GM12875 (cell line): Measurements from ENCODE around the gene ZBTB20.
"Not testable (repeated sequence)": the region's sequence is repeated elsewhere in the genome, so short reads cannot be mapped to it uniquely, and the experiment has no call there.

Experiments used
- H3K4me3 ChIP-seq: one replicate; pipeline ENCODE4 v1.5.1; 2011; ENCODE audit warnings: low read depth, low read length, control low read depth
- TF ChIP-seq, protein P1 (sequence below): IDR thresholded peaks from 2 replicates; pipeline ENCODE4 v1.5.1; 2011; ENCODE audit warnings: low read depth, mild to moderate bottlenecking, control low read depth, inconsistent platforms, low read length, moderate library complexity, borderline replicate concordance; ENCODE audit not compliant: insufficient read depth

Gene ZBTB20

DNA sequence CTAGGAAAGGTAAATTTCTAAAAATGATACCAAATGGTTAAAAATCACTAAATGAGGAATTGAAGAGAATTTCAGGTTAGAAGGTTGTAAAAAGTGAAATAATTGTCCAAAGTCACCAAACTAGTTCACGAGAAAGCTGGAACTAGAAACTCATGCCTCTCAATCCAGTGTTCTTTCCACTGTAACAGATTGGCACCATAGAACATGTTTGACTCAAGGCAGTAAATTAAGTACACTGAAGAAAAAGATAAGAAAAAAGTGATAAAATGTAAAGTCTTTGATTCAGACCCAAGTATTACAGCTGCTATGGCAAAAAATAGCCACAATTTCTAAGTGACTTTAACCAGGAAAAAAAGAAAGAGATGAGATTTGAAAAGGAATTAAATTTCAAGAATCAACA, 26.5 kb downstream of the ZBTB20 start:
- TF ChIP-seq, protein P1, sequence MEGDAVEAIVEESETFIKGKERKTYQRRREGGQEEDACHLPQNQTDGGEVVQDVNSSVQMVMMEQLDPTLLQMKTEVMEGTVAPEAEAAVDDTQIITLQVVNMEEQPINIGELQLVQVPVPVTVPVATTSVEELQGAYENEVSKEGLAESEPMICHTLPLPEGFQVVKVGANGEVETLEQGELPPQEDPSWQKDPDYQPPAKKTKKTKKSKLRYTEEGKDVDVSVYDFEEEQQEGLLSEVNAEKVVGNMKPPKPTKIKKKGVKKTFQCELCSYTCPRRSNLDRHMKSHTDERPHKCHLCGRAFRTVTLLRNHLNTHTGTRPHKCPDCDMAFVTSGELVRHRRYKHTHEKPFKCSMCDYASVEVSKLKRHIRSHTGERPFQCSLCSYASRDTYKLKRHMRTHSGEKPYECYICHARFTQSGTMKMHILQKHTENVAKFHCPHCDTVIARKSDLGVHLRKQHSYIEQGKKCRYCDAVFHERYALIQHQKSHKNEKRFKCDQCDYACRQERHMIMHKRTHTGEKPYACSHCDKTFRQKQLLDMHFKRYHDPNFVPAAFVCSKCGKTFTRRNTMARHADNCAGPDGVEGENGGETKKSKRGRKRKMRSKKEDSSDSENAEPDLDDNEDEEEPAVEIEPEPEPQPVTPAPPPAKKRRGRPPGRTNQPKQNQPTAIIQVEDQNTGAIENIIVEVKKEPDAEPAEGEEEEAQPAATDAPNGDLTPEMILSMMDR, result no peak
- no peak overlapping the region for H3K4me3 ChIP-seq

DNA sequence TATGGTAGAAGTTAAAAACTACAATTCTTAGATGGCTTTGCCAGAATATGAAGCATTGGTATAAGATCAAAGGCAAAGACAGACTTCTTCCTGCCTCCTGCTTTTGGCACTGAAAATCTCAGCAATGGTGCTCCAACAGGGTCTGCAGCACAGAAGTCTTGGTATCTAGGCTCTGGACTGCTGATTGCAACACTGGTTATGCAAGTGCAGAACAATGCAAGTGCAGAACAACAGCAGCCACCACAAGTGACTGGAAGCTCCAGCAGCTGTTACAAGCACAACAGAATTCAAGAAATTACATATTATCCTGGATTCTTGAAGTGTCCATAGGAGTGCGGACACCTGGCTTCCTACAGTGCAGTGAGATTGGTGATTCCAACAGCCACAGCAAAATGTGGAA, 33.7 kb downstream of the ZBTB20 start:
- TF ChIP-seq, protein P1, result no peak
- no peak overlapping the region for H3K4me3 ChIP-seq

DNA sequence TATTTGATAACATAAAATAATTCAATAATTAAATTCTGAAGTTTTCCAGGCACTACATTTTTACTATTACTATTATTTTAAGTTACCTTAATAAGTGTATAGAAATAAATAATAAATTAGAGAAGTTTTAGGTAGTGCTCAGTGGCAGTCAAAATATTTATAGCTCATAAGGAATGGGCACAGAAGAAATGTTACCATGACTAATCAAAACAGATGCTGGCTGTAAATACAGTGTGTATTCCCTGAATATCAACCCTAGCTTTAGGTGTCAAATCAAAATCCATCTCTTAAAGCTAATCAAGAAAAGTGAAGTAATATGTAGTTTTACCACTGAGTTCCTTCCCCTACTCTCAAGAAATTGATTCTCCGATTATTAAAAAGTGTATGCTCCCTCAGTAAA, 35.5 kb downstream of the ZBTB20 start:
- TF ChIP-seq, protein P1, result no peak
- H3K4me3 ChIP-seq, result no peak overlapping the region

DNA sequence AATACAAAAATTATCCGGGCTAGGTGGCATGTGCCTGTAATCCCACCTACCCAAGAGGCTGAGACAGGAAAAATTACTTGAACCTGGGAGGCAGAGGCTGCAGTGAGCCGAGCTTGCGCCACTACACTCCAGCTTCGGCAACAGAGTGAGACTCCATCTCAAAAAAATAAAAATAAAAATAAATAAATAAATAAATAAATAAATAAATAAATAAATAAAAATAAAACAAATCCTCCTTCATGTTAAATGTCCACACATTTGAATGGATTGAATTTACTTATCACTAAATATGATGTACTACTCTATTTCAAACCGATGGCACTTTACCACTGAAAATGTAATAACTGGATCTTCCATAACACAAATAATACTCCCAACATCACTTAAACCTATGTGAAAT, 36.3 kb downstream of the ZBTB20 start:
- TF ChIP-seq, protein P1, result no peak
- H3K4me3 ChIP-seq, result no peak overlapping the region

DNA sequence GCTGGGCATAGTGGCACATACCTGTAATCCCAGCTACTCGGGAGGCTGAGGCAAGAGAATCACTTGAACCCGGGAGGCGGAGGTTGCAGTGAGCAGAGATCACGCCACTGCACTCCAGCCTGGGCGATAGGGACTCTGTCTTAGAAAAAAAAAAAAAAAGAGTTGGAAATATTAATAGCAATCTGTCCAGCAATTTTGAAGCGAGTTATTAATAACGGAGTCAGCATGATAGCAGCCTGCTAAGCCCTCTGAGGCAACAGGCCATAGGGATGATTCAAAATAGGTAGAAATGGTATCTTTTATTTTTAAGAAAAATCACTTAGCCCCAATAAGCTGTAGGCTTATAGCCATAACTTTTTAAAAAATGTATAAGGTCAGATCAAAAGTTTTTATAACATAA, 37.0 kb downstream of the ZBTB20 start:
- not testable (repeated sequence) for H3K4me3 ChIP-seq

DNA sequence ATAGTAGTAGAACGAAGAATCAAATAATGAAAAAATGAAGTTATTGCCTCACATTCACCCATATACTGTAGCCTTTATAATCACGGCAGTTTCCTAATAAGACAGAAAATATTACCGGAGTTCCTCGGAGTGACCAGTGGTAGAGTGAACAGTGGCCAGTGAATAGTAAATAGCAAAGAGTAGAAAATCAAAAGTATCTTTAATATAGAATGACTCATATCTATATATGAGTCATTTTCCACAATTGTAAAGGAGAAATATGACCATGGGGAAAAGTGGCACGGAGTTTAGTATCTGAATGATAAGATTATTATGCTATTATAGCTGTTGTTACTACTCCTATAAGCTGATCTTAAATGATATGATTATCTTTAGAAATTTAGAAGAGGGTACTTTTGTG, 38.5 kb downstream of the ZBTB20 start:
- no peak overlapping the region for H3K4me3 ChIP-seq
- TF ChIP-seq, protein P1, result no peak

DNA sequence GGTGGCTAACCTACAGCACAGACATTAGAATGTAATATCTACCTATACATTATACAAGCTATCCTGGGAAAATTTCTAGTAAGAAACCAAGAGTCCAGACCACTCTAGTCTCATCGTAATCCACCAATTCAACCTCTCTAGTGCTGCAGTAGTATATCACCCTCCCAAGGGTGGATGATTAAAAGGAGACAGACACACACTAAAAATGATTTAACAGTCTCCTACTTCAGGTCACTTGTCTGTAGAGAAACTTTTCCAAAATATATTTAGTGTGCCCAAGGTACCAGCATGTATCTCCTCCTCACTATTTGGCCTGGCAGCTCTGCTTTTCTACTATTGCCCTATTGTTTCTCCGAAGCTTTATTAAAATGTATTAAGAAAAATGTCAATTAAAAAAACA, 45.0 kb downstream of the ZBTB20 start:
- TF ChIP-seq, protein P1, result no peak
- no peak overlapping the region for H3K4me3 ChIP-seq

DNA sequence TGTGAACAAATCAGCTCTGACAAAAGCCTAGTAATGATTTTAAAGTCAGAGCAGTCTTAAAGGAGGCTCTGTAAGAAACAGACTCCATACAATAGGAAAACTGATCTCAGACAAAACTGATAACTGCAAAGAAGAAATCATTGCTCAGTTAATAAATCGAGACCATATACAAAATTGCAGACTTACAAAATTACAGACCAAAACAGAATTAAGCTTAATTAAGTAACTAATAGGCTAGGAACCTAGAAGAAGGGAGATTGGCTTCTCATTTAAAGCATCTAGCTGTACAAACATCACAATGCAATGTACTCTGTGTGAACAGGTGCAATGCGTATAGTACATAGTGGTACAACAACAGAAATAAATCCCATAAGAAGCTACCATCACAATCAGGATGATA, 46.3 kb downstream of the ZBTB20 start:
- TF ChIP-seq, protein P1, result no peak
- H3K4me3 ChIP-seq, result no peak overlapping the region
